ENCODE results near the gene PIGK. TPM values are rescaled to one million over a fixed set of nuclear protein-coding genes. Genes with fewer than 3 reads are reported as not detected.
A peak's percentile ranks its signal among the peaks of the same experiment; 100 is the strongest.
"Not testable (repeated sequence)": the region's sequence is repeated elsewhere in the genome, so short reads cannot be mapped to it uniquely, and the experiment has no call there.

The PIGK gene
- 28.3 TPM for total RNA-seq
- long read RNA-seq, full-length matches to known transcripts, result 29 of 36 reads
- long read RNA-seq, partial matches to known transcripts, result 2 of 36 reads
- long read RNA-seq, other reads (novel, unspliced or antisense), result 5 of 36 reads

- intact Hi-C loops (cut with micrococcal nuclease), result no loop called here
- DNase-seq, result peak; percentile 92
- peak; percentile 99 for ATAC-seq
These were observed at the start of gene PIGK for GRCh38 chr1:77219166-77219887. Gene PIGK (minus strand): TSS chr1:77219430. CDS start chr1:77219402, 28 bp downstream.

GRCh38 chr1:77267035-77267434, 47.8 kb upstream of the PIGK start:
- no peak for ATAC-seq
- no peak for DNase-seq
- intact Hi-C loops (cut with micrococcal nuclease), result no loop called here

GRCh38 chr1:77265180-77265579, 46.0 kb upstream of the PIGK start:
- intact Hi-C loops (cut with micrococcal nuclease), result no loop called here
- DNase-seq, result no peak

GRCh38 chr1:77263708-77264107, 44.5 kb upstream of the PIGK start:
- ATAC-seq (no peak), DNase-seq (no peak)
- intact Hi-C loops (cut with micrococcal nuclease), result no loop called here

More at GRCh38 chr1:77265180-77265579, 46.0 kb upstream of the PIGK start:
- ATAC-seq, result no peak

GRCh38 chr1:77253211-77253610, 34.0 kb upstream of the PIGK start:
- no peak for DNase-seq
- intact Hi-C loops (cut with micrococcal nuclease), result no loop called here
- no peak for ATAC-seq

GRCh38 chr1:77250126-77250525, 30.9 kb upstream of the PIGK start:
- ATAC-seq (no peak), DNase-seq (no peak)
- intact Hi-C loops (cut with micrococcal nuclease), result no loop called here

- DNase-seq, result no peak
- intact Hi-C loops (cut with micrococcal nuclease), result no loop called here
- no peak for ATAC-seq
These were observed 26.6 kb upstream of the PIGK start for GRCh38 chr1:77245830-77246229.

GRCh38 chr1:77239311-77239710, 20.1 kb upstream of the PIGK start:
- no peak for ATAC-seq
- intact Hi-C loops (cut with micrococcal nuclease), result no loop called here
- no peak for DNase-seq

GRCh38 chr1:77238462-77238861, 19.2 kb upstream of the PIGK start:
- no peak for DNase-seq
- intact Hi-C loops (cut with micrococcal nuclease), result no loop called here

GRCh38 chr1:77234943-77235342, 15.7 kb upstream of the PIGK start:
- intact Hi-C loops (cut with micrococcal nuclease), result no loop called here
- no peak for ATAC-seq
- DNase-seq, result no peak

More at GRCh38 chr1:77238462-77238861, 19.2 kb upstream of the PIGK start:
- no peak for ATAC-seq

- intact Hi-C loops (cut with micrococcal nuclease), result no loop called here
- DNase-seq (no peak), ATAC-seq (no peak)
These were observed 14.9 kb upstream of the PIGK start for GRCh38 chr1:77234096-77234495.

- intact Hi-C loops (cut with micrococcal nuclease), result no loop called here
- no peak for DNase-seq
- no peak for ATAC-seq
These were observed 13.6 kb upstream of the PIGK start for GRCh38 chr1:77232829-77233228.

GRCh38 chr1:77230051-77230450, 10.8 kb upstream of the PIGK start:
- DNase-seq (no peak), ATAC-seq (no peak)
- intact Hi-C loops (cut with micrococcal nuclease), result no loop called here

- ATAC-seq (no peak), DNase-seq (no peak)
- intact Hi-C loops (cut with micrococcal nuclease), result loop anchor here (10.0 kb wide), 1 partner anchor 306 kb away; no protein-coding TSS in a partner anchor
These were observed 9.6 kb upstream of the PIGK start for GRCh38 chr1:77228836-77229235.

GRCh38 chr1:77227381-77227780, 8.2 kb upstream of the PIGK start:
- intact Hi-C loops (cut with micrococcal nuclease), result loop anchor here (10.0 kb wide), 1 partner anchor 307 kb away; no protein-coding TSS in a partner anchor
- ATAC-seq (no peak), DNase-seq (no peak)

- ATAC-seq, result no peak
- no peak for DNase-seq
- intact Hi-C loops (cut with micrococcal nuclease), result loop anchor here (10.0 kb wide), 1 partner anchor 312 kb away; no protein-coding TSS in a partner anchor
These were observed 3.3 kb upstream of the PIGK start for GRCh38 chr1:77222496-77222895.

GRCh38 chr1:77220687-77221463, 1.6 kb upstream of the PIGK start:
- ATAC-seq (no peak), DNase-seq (no peak)
- intact Hi-C loops (cut with micrococcal nuclease), result loop anchor here (10.0 kb wide), 1 partner anchor 314 kb away; no protein-coding TSS in a partner anchor

- DNase-seq (no peak), ATAC-seq (peak; percentile 59)
- intact Hi-C loops (cut with micrococcal nuclease), result no loop called here
These were observed 609 bp downstream of the PIGK start for GRCh38 chr1:77218477-77219165.

GRCh38 chr1:77204043-77204442, 15.2 kb downstream of the PIGK start:
- intact Hi-C loops (cut with micrococcal nuclease); DNase-seq; ATAC-seq: not testable (repeated sequence)

GRCh38 chr1:77202751-77203150, 16.5 kb downstream of the PIGK start:
- intact Hi-C loops (cut with micrococcal nuclease), result no loop called here
- DNase-seq (no peak), ATAC-seq (no peak)

Data from left ventricle myocardium superior (tissue), 1 donor.